ENCODE measurements around the gene VIPR2.

VIPR2 gene

DNA sequence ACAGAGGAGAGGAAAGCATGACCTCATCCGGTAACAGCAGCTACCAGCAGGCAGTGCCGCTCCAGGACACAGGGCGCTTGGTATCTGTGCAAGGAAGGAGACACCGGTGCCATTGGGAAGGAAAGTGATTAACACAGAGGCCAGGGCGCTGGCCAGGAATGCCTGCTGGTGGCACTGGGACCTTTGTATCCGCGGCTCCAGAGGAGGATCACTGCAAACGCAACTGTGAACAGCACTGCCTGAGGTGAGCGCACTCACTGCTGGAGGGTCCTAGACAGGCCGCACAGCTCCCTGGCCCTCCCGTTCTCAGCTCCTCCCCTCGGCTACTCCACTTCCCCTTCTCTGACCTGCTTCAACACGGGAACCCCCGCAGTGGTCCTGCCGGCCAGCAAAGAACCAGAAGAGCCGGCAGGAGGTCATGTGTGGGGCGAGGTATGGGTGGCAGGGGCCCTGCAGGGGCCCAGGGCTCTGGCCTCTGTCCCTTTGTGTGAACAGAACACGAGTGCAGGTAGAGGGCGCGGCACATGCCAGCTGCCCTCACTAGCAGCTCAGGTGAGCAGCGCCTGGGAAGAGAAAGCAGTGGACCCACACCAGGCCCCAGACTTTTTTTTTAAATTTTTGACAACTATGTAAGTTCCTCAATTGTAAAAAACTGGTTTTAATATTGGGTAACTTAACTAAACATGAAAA lies 107.6 kb downstream of the VIPR2 start:
- DNase-seq, result no peak

GRCh38 chr7:159035571-159036073 lies 109.0 kb downstream of the VIPR2 start:
- no peak for DNase-seq

- no peak for DNase-seq
These were observed 109.7 kb downstream of the VIPR2 start for GRCh38 chr7:159034988-159035387.

DNA sequence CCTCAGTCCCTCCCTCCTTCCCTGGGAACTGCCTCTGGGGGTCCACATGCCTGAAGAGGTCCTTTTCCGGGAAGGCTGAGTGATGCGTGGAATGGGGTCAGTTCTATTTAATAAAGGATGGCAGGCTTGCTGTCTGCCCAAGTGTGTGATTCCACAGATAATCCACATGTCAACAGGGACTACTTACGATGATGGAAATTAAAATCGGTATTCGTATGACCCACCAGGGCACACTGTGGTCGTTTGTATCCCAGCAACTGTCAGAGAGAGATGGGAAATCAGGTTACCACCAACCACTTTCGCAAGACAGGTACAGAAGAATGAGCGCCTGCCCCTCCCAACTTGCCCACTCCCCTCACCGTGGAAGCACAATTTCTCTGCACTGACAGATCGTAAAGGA lies 110.3 kb downstream of the VIPR2 start:
- no peak for DNase-seq

GRCh38 chr7:159033956-159034355 lies 110.7 kb downstream of the VIPR2 start:
- DNase-seq, result no peak

DNA sequence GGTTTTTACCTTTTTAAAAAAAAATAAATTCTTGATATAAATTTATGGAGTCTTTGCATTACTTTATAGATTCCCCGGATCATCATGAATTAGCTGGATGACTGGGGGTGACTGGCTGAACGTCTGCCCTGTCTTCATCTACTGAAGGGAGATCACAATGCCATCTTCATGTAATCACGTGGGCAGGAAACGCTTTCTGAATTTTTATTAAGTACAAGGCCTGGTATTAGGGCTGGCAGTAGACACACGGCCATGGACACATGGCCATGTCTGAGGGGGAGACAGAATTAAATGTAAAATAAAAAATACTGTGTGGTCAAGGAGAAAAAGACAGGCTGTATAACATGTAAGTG lies 111.2 kb downstream of the VIPR2 start:
- DNase-seq, result no peak

DNA sequence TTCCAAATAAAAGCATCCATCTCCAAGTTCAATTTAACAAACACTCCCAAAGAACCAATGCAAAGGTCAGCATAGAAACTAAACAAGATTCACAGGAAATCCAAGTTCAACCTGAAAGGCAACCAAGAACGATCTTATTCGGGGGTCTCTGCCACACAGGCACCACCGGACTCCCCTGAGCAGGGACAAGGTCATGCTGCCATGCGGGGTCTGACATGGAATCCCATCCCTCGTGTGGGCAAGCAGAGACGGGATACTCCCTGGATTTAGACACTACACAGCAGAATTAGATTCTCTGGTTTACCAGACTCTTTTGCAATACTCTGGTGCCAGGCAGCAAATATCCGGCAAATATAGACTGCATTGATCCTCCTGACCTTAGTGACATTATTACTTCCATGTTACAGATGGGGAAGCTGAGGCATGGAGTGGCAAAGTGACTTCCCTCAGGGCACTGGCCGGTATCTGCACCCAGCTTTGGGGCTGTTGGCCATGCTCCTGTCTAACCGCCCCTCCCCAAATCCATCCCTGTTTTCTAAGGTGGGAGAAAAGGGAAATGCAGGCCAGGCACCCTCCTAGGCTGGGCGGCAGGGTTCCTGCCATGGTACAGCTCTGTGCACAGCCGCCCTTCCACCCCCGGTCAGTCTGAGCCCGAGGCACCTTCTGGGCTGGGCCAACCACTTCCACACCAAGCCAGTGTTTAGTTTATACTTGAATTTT lies 111.8 kb downstream of the VIPR2 start:
- no peak for DNase-seq

- DNase-seq, result no peak
These were observed 112.3 kb downstream of the VIPR2 start for GRCh38 chr7:159032322-159032721.

DNA sequence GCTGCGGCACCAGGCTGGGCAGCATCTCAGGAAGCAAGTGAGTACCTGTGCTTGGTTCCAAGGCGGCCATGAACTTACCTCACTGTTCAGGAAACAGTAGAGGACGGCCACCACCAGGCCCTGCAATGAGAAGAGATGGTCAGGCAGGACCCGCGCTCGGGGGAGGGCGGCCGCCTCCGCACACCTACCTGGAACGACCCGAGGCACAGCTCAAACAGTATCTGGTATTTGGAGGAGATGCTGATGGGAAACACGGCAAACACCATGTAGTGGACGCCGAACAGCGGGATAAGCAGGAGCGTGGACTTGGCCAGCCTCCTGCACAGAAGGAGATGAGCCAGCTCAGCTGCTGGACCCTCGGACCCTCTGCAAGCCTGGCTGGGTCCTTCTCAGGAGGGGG lies 112.9 kb downstream of the VIPR2 start:
- no peak for DNase-seq

DNA sequence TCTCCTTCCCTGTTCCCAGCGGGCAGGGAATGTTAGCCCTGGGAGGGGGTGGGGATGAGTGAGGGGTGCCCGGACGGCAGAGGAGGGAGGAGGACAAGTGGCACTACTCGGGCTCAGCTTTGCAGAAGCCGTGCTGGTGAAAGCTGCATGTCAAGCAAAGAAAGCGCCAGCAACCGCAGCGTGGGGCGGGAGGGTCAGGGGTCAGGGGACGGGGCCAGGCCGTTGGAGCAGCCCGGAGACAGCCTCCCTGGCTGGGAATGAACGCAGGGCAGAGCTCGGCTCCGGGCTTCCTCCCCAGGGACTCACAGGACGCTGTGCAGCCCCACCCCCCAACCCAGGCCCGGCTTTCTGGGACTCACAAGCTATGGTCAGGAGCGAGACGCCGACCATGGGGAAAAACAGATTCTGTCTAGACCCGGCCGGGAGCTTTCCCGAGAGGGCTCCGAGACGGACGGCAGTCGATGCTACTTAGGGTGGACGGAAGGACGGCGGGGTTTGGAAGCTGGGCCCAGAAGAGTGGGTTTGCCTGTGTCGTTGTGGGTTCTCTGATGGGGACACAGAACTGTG lies 113.4 kb downstream of the VIPR2 start:
- no peak for DNase-seq

DNA sequence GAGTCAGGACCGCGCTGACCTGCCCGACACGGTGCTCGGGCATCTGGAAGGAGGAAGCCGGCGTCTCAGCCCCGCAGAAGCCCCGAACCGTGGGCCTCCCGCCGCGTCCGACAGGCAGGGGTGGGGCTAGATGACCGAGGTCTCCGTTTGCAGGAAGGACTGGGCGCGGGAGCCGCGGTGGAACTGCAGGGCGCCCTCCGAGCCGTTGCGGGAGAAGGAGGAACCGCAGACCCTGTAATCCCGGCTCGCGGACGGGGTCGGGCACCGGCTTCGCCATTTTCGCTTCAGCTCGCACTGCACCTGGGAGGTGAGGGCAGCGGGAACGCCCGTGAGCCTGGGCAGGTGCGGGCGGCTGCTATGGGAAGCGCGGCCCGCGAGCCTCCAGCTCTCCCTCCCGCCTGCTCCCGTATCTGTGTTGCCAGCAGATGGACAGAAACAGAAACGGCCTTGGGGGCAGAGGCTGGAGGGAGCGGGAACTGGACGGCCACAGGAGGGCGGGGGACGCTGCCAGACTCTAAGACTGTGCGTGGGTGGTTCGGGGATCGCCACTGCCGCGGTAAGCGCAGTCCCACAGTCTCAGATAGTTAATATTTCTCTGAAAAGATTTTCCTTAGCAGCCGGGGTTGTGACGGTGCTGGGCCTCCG lies 114.1 kb downstream of the VIPR2 start:
- DNase-seq, result peak; percentile 29

DNA sequence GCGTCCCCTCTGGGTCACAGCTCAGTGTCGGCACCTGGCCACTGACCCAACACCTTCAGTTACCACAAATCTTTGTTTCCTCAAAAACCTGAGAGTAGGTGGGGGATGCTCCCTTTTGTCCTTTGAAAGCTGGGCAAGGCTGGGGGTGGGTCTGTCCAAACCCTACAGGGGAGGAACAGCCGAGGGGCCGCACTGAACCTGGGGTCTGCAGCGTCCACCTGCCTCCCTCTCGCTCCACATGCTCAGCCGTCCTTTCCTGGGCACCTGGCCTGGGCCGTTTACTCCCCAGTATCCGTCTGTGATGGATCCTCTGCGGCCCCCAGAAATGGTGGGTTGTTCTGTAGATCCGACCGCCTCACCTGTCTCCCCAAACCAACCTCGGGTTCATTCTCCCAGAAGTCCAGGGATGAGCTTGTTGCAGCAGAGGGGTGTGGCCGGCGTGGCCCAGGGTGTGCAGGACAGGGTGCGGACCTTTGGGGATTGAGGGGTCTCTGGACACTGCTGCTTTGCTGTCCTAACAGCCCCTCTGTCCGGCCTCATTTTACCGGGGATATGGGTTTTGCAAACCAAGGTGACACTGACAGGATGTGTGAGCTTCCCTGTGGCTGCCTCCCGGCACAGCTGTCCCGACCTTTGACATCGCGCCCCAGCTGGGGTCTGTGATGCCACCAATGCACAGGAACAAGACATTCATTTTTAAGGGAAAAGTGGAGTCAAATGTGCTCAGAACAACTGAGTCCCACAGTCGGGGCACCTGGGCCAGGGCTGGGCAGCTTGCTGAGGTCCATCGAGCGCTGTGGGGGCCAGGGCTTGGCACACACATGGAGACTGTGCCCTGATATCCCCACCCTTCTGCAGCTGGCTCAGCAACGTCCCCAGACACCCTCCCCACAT lies 115.9 kb downstream of the VIPR2 start:
- DNase-seq, result no peak

DNA sequence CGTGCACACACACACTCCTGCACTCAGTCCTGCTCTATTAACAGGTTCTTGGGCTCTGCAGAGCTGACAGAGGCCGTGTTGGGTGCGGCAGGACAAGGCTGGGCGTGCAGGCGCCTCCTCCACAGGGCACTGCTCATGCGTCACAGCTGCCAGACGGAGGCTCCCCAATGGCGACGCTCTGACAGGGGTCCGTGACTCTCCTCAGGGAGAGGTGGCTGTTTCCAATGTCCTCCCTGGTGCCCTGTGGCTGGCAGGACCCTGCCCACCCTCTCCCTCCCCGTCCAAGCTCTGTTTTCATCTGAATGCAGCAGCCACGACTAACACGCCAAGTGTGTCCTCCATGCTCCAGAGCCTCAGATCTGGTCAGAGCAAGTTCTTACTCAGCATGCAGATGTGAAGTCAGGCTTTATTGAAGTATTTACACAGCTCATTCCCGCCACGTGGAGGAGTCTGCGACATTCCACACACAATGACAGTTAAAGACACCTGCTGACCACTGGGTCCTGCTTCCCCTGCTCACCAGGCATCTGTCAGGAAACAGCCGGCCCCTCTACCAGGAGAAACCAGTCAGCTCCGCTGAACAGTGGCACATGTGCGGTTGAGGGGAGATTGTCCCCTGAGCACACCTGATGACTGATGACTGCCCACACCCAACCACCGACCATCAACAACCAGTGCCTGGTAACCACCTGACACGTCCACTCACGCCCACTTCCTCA lies 116.7 kb downstream of the VIPR2 start:
- no peak for DNase-seq

DNA sequence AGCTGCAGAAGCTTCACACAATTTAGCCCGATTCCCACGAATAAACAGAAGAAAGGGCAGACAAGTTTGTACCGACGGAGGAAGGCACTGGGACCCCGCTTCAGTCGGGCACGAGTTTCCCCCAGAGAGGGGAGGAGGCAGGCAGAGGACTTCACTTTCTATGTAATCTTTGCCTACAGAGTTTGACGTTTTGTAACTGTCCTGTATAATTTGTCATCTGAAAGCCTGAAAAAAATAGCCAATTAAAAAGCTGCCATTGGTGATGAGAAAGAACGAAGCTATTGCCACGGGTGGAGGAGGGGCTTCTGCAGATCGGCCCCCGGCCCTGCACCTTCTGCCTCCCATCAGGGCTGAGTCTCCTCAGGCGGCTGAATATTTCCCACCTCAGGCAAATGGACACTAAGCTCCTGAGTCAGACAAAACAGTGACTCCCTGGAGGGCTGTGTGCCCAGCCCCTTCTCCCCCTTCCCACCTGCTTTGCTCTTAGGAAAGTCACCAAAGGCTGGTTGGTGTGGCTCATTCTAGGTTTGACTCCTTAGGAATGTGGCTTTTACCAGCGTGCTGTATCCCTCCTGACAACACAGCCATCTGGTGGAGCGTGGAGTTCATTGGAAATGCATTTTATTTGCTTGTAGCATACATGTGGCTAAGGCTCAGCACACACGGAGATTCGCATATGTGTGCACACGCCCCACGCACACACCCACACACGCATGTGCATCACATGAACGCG lies 117.4 kb downstream of the VIPR2 start:
- DNase-seq, result no peak

DNA sequence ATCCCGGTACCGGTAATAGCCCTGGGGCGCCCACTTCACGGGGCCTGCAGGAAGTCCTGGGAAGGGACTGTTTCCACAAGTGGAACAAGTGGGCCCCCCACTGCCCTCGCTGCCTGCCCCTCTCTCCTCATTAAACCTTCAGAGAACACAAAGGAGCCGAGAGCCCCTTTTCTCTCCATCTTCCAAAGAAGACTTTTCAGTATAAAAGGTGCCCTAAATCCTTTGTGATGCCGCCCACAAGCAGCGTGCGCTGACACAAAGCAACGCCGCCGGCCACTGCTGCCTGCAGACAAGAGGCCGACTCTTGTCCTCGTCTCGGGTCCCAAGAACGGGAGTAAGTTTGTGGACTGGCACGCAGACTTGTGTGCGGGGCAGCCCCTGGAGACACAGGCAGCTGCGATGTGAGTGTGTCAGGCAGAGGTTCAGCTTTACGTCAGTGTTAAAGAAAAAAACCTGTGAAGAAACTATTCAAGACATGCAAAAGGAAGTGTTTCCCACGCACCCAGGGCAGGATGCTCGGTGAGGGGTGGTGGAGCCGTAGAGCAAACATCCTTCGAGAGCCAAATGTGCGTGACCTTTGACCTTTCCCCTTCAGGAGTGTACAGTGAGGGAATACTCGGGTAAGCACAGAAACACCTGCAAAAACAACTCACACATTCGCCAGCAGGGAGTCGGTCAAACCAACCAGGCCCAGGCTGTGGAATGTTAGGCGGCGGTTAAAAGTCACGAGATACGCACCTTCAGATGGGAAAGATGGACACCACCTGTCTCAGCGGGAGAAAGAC lies 118.2 kb downstream of the VIPR2 start:
- no peak for DNase-seq

- DNase-seq, result no peak
These were observed 119.4 kb downstream of the VIPR2 start for GRCh38 chr7:159025161-159025779.

- no peak for DNase-seq
These were observed 120.3 kb downstream of the VIPR2 start for GRCh38 chr7:159024280-159024951.

DNA sequence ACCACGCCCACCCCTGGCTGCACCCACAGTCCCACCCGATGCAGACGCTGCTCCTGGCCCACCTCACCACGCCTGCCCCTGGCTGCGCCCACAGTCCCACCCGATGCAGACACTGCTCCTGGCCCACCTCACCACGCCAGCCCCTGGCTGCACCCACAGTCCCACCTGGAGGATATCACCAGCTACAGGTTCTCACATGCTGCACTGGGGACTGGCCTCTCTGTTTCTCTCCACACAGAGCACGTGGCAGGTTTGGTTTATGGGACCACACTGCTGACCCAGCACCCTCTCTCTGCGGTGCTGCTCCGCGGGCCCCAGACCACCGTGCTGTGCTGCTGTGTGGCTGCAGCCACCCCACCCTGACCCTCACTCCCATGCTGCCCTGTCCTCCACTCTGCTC lies 120.9 kb downstream of the VIPR2 start:
- no peak for DNase-seq

DNA sequence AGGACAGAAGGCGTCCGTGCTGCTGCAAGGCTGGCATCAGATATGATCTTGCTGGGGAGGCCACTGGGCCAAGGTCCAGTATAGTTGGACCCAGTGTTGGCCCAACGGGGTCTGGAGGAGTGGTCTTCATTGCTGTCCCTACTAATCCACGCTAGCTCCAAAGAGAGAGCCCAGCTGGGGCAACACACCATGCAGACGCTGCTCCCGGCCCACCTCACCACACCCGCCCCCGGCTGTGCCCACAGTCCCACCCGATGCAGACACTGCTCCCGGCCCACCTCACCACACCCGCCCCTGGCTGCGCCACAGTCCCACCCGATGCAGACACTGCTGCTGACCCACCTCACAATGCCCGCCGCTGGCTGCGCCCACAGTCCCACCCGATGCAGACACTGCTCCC lies 121.5 kb downstream of the VIPR2 start:
- no peak for DNase-seq
